ENCODE results near the gene C13orf46. TPM values are rescaled to one million over a fixed set of nuclear protein-coding genes. Genes with fewer than 3 reads are reported as not detected.

C13orf46 gene
- polyA plus RNA-seq, 1 experiment = 0.35 TPM

DNA sequence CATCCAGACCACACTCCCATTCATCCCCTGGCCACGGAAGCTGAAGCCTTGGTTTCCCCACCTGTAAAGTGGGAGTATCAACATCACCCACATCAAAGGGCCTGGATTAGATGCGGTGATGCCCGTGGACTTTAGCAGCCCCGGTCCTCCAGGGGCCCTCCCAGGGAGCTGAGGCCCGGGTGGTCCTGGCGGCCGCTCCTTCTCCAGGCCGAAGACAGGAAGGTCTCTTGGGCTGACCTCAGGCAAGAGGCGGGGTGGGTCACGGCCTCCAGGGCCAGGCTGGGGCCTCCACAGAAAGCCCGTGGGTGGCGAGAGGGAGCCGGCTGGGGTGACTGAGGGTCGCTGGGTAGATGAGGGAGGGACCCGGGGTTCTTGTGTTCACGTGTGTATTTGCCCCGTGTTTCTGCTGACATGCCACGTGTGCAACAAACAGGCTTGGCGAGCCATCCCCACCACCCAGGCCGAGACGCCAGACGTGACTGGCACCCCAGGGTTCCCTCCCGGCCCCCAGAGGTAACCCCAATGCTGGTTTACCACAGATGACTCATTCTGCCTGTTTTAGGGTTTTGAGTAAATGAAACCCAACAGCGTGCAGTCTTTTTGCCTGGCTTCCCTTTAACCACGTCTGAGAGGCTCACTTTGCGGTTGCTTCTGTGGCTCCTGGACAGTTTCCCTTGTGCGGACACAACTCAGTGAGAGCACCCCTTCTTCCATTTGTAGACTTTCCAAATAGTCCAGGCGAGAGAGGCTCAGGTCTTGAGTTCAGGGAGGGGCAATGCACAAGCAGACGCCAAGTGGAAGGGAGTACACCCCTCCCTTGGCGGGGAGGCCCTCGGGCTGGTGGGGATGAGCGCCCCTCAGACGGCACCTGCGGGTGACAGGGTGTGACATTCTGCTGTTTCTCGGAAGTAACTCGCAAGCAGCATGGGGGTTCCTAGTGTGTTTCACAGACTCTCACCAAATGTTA is 42.9 kb downstream of the C13orf46 start:
- TF ChIP-seq, protein P1, sequence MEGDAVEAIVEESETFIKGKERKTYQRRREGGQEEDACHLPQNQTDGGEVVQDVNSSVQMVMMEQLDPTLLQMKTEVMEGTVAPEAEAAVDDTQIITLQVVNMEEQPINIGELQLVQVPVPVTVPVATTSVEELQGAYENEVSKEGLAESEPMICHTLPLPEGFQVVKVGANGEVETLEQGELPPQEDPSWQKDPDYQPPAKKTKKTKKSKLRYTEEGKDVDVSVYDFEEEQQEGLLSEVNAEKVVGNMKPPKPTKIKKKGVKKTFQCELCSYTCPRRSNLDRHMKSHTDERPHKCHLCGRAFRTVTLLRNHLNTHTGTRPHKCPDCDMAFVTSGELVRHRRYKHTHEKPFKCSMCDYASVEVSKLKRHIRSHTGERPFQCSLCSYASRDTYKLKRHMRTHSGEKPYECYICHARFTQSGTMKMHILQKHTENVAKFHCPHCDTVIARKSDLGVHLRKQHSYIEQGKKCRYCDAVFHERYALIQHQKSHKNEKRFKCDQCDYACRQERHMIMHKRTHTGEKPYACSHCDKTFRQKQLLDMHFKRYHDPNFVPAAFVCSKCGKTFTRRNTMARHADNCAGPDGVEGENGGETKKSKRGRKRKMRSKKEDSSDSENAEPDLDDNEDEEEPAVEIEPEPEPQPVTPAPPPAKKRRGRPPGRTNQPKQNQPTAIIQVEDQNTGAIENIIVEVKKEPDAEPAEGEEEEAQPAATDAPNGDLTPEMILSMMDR (IDR thresholded peaks at IDR 0.05; ENCODE audit: low read depth, low read length) = no peak
- H3K4me3 ChIP-seq (ENCODE audit: low read depth, low read length) = no peak overlapping the region
- no peak overlapping the region for H3K27ac ChIP-seq (ENCODE audit: low read depth, low read length)
- ChIA-PET CTCF (no interaction called here), POLR2A (no interaction called here)
- H3K27me3 ChIP-seq (ENCODE audit: control insufficient read depth, insufficient read depth, low read length) = no peaks in the 10 kb centered on the region
- no peak for DNase-seq (ENCODE audit: low read depth, low spot score)
- peaks cover 26% of the 10 kb centered on the region for H3K9me3 ChIP-seq (ENCODE audit: control insufficient read depth, insufficient read depth, low read length)

DNA sequence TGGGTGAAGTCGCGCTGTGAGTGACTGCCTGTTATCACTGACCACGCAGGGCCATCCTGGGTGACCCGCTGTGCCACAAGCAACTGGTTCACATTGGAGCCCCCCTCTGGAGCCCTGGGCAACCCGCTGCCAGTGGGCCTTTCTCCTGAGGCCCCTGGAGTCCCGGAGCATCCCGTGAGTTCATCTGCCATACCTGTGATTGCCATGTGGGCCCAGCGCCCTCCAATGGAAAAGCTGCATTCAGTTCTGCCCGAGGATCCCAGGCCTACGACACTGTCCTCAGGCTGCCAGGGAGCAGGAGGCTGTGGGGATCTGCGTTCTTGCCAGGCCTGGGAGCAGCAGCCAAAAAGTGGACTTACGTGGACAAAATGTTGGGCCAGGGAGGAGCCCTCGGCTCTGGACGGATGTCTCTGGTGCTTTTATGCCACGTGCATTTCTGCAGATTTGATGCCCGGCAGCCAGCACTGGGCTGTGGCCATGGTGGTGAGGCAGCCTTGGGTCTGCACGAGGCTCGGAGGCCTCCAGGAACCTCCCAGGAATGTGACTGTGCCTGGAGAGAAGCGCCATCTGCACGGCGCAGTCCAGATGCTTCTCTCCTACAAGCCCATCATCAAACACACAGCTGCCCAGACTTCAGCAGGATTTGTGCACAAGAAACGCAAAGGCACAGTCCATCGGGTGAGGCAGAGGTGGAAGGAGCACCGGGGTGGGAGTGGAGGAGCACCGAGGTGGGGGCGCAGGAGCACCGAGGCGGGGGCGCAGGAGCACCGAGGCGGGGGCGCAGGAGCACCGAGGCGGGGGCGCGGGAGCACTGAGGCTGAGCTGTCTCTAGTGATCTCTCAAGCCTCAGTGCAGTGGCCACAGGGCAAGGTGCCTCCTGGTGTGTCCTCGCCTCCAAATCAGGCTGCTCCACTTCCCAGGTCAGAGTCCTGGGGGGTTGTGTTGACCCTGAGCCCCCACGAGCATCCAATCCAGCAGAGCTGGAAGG is 44.0 kb downstream of the C13orf46 start:
- Histone ChIP-seq H3K27ac (ENCODE audit: low read depth, low read length) (peak overlapping the region; percentile 97), H3K4me3 (ENCODE audit: low read depth, low read length) (no peak overlapping the region), H3K27me3 (ENCODE audit: control insufficient read depth, insufficient read depth, low read length) (no peaks in the 10 kb centered on the region), H3K9me3 (ENCODE audit: control insufficient read depth, insufficient read depth, low read length) (peaks cover 27% of the 10 kb centered on the region)
- POLR2A ChIA-PET = interaction anchor here (2.7 kb wide), 1 partner anchor 22 kb away, joined by 9 read pairs; no protein-coding TSS in a partner anchor
- CTCF ChIA-PET = no interaction called here
- TF ChIP-seq, protein P1 (IDR thresholded peaks at IDR 0.05; ENCODE audit: low read depth, low read length) = no peak
- DNase-seq (ENCODE audit: low read depth, low spot score) = no peak

DNA sequence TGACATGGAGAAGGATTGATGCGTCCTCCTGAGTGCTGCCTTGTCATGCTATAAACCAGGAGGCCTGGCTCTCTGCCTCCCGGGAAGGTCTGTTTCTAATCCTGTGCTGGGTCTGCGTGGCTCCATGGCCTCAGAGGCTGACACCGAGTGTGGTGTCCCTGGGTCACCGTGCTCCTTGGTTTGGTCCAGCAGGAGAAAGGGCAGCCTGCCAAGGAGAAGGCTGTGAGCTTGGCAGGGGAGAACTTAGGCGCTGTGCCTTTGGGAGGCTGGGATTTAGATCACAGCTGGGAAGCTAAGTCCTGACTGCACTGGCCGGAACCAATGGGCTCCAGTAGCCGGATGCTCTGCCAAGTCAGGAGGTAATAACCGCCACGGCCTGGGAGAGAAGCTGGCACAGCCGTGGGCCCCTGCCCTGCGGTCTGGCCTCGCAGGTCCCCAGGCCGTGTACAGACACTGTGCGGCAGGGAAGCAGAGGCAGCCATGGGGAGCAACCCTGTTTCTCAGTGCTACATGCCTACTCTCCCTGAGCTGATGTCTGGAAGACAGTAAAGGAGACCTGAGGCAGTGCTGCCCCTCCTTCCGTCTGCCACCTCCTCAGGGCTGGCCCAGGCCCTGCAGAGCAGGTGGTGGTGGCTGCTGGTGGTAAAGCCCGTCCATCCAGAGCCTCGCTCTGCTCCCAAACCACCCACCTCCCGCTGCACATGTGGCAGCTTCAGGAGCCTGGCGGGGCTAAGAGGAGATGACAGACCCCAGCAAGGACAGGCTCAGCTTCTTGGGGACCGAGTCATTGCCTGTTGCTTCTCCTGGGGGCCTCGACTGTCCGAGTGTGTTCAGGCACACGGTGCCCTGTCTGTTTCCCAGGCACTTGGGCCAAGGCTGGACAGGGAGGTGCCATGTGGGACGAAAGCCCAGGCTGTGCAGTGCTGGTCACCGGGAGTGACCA is 44.9 kb downstream of the C13orf46 start:
- CTCF ChIA-PET = no interaction called here
- no peaks in the 10 kb centered on the region for H3K27me3 ChIP-seq (ENCODE audit: control insufficient read depth, insufficient read depth, low read length)

More for the DNA sequence above, 44.9 kb downstream of the C13orf46 start:
- peak; percentile 46 for DNase-seq (ENCODE audit: low read depth, low spot score)
- no peak overlapping the region for H3K4me3 ChIP-seq (ENCODE audit: low read depth, low read length)
- H3K9me3 ChIP-seq (ENCODE audit: control insufficient read depth, insufficient read depth, low read length) = peaks cover 22% of the 10 kb centered on the region
- TF ChIP-seq, protein P1 (IDR thresholded peaks at IDR 0.05; ENCODE audit: low read depth, low read length) = no peak
- POLR2A ChIA-PET = interaction anchor here (1.0 to 2.7 kb wide), 5 partner anchors 10 to 108 kb away, joined by 4 to 9 read pairs (median 6); no protein-coding TSS in a partner anchor
- peak overlapping the region; percentile 97 for H3K27ac ChIP-seq (ENCODE audit: low read depth, low read length)

Data from AG04450 (cell line).